ENCODE data around the gene DNAJC11. TPM values are rescaled to one million over a fixed set of nuclear protein-coding genes. Genes with fewer than 3 reads are reported as not detected.
A peak's percentile ranks its signal among the peaks of the same experiment; 100 is the strongest.
"Not testable (repeated sequence)": the region's sequence is repeated elsewhere in the genome, so short reads cannot be mapped to it uniquely, and the experiment has no call there.

The DNAJC11 gene
- total RNA-seq, 4 donors from 2014 or later, result 27.1 to 41.5 (median 34.7) TPM

GRCh38 chr1:6645018-6645417 lies 56.6 kb downstream of the DNAJC11 start:
- no peak overlapping the region for H3K27ac ChIP-seq
- TF ChIP-seq POLR2A (IDR thresholded peaks at IDR 0.05) (no peak), CTCF (IDR thresholded peaks at IDR 0.05) (no peak)
- H3K4me1 ChIP-seq, result no peaks in the 10 kb centered on the region
- 82 to 84% methylated on average over 5 to 6 of the region's 7 CpGs for WGBS, 2 donors
- H3K4me3 ChIP-seq, result no peak overlapping the region
- H3K36me3 ChIP-seq, result peaks cover 11 to 70% (median 17%) of the 10 kb centered on the region in 3 donors
- intact Hi-C loops (cut with DNase I), result no loop called here
- no peaks in the 10 kb centered on the region for H3K9me3 ChIP-seq
- no peak for DNase-seq
- H3K27me3 ChIP-seq, result no peaks in the 10 kb centered on the region

DNA sequence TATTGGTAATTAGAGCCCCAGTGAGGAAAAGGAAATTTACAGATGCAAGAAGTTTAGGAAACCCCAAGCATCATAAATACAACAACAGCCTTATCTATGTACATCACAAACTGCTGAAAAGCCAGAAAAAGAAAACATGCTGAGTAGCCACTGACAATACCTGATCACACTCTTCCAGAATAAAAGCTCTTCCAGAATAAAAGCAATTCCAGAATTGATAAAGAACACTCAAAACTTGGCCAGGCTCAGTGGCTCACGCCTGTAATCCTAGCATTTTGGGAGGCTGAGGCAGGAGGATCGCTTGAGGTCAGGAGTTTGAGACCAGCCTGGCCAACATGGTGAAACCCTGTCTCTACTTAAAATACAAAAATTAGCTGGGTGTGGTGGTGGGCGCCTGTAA lies 60.7 kb downstream of the DNAJC11 start:
- 81 to 96% methylated on average over 2 to 3 of the region's 3 CpGs for WGBS, 2 donors

DNA sequence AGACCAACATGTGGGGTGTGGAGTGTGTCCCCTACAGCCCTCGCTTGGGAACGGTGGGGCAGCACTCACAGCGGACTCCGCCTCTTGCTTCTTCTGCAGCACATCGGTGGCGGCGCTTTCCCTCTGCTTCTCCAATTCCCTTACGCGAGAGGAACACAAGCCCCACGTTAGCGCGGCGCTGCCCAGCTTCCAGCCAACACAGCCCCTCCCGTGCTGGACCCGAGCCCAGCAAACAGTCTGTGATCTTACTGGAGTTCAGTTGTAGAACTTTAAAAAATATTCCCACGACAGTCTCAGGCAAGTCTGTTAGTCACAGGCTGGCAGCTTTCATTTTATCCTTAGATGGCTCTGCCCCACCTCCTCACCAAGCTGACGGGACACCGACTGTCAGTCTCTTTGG lies 63.4 kb downstream of the DNAJC11 start:
- Histone ChIP-seq H3K36me3 (peaks cover 25 to 97% (median 28%) of the 10 kb centered on the region in 3 donors), H3K4me3 (peak overlapping the region in 1 of 4 donors; percentile 18), H3K27ac (peak overlapping the region in 3 of 4 donors; percentile 47 to 61 (median 54)), H3K9me3 (no peaks in the 10 kb centered on the region), H3K4me1 (peaks cover 0 to 23% (median 7%) of the 10 kb centered on the region in 3 donors), H3K27me3 (no peaks in the 10 kb centered on the region)
- DNase-seq, result no peak
- TF ChIP-seq CTCF (IDR thresholded peaks at IDR 0.05) (no peak), POLR2A (IDR thresholded peaks at IDR 0.05) (no peak)
- 54 to 70% methylated on average over 17 to 18 of the region's 18 CpGs for WGBS, 2 donors
- intact Hi-C loops (cut with DNase I), result no loop called here

More for the DNA sequence above, 60.7 kb downstream of the DNAJC11 start:
- H3K36me3 ChIP-seq, result peaks cover 24 to 97% (median 30%) of the 10 kb centered on the region in 3 donors
- H3K27ac ChIP-seq; DNase-seq; intact Hi-C loops (cut with DNase I); H3K9me3 ChIP-seq; H3K4me3 ChIP-seq; H3K27me3 ChIP-seq: not testable (repeated sequence)
- peaks cover 0 to 18% (median 7%) of the 10 kb centered on the region in 3 donors for H3K4me1 ChIP-seq

DNA sequence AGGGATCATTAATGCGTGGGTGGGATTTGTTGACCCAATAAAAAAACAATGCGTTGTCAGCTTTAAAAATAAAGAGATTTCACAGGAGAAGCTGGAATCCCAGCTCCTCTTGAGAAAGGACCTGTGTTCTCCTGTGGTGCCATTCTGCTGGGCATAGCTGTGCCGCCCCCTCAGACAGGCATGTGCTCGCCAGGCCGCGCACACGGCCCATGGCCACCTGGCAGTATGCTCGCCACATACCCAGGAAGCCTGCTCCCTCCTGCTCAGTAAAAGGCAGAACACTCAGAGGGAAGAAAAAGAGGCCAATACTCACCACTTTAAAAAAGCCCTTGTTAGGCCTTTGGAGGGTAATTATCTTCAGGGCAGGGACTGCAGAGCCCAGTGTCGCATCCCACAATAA lies 63.8 kb downstream of the DNAJC11 start:
- no peak for DNase-seq
- H3K36me3 ChIP-seq, result peaks cover 29 to 97% (median 30%) of the 10 kb centered on the region in 3 donors
- intact Hi-C loops (cut with DNase I), result no loop called here
- H3K27me3 ChIP-seq, result no peaks in the 10 kb centered on the region
- TF ChIP-seq CTCF (IDR thresholded peaks at IDR 0.05), result no peak
- no peak for TF ChIP-seq POLR2A (IDR thresholded peaks at IDR 0.05)
- H3K9me3 ChIP-seq, result no peaks in the 10 kb centered on the region
- peaks cover 0 to 23% (median 7%) of the 10 kb centered on the region in 3 donors for H3K4me1 ChIP-seq
- 60 to 72% methylated on average over 6 to 8 of the region's 9 CpGs for WGBS, 2 donors
- peak overlapping the region in 3 of 4 donors; percentile 32 to 61 (median 43) for H3K27ac ChIP-seq
- H3K4me3 ChIP-seq, result no peak overlapping the region

- peaks cover 30 to 97% (median 34%) of the 10 kb centered on the region in 3 donors for H3K36me3 ChIP-seq
- intact Hi-C loops (cut with DNase I); H3K9me3 ChIP-seq: not testable (repeated sequence)
Measured at GRCh38 chr1:6636778-6637177, 64.8 kb downstream of the DNAJC11 start.

DNA sequence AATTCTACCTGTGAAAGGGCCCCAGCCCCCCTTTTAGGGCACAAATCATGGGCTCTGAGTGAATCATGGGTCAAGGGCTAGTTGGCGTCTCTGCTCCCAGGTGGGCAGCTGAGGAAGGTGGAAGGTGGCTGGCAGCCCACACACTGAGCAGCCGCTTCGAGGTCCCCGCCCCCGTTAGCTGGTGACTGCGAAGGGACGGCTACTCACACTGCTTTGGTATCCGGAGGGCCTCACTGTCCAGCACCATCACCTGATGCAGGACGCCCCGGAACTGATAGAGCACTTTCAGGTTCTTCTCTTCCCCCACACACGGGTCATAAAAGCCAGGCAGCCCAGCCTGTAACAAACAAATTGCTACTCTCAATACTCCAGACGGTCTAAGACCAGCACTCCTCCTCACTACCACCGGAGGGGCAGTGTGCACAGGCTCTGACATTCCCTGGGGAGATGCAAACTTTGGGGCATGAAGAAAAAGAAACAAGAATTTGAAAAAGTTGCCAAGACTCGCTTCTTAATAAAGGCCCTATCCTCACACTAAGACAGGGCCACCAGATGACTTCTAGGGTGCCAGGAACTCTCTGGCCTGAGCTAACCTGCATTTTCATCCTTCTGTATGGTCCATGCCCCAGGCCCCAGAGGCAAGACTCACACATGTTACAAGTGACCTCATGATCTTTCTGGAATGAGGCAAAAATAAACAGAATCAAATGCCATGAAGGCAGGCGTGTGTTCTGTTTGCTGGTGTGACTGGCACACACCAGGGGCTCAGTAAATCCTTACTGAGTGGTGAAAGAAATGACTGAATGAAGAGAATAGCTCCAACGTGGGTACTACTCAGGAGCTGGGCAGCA lies 65.5 kb downstream of the DNAJC11 start:
- H3K4me3 ChIP-seq, result no peak overlapping the region
- TF ChIP-seq CTCF (IDR thresholded peaks at IDR 0.05), result no peak
- TF ChIP-seq POLR2A (IDR thresholded peaks at IDR 0.05), result no peak
- peaks cover 0 to 23% (median 7%) of the 10 kb centered on the region in 3 donors for H3K4me1 ChIP-seq
- H3K27me3 ChIP-seq, result no peaks in the 10 kb centered on the region
- intact Hi-C loops (cut with DNase I), result no loop called here
- H3K9me3 ChIP-seq, result no peaks in the 10 kb centered on the region
- 49 to 74% methylated on average over 5 to 13 of the region's 16 CpGs for WGBS, 2 donors
- no peak overlapping the region for H3K27ac ChIP-seq
- H3K36me3 ChIP-seq, result peaks cover 30 to 100% (median 31%) of the 10 kb centered on the region in 3 donors
- DNase-seq, result no peak

More at GRCh38 chr1:6636778-6637177, 64.8 kb downstream of the DNAJC11 start:
- not testable (repeated sequence) for H3K27me3 ChIP-seq, DNase-seq, H3K4me3 ChIP-seq, H3K27ac ChIP-seq
- WGBS, 2 donors, result 74 to 87% methylated on average over 3 to 6 of the region's 6 CpGs
- peaks cover 0 to 23% (median 7%) of the 10 kb centered on the region in 3 donors for H3K4me1 ChIP-seq
